Duodenal mucosa (tissue), 2 donors: ENCODE measurements around the gene EPB41L5.
A peak's percentile ranks its signal among the peaks of the same experiment; 100 is the strongest.
"Not testable (repeated sequence)": the region's sequence is repeated elsewhere in the genome, so short reads cannot be mapped to it uniquely, and the experiment has no call there.

ENCODE experiments used
- H3K27ac ChIP-seq: one replicate; pipeline ENCODE4 v1.7.0; 2013; ENCODE audit warnings: low read depth, low read length
- H3K27me3 ChIP-seq, 2 donors: one replicate each; pipeline ENCODE4 v1.7.0; 2013; ENCODE audit warnings: low read length in 2 of 2, control low read depth in 1 of 2; ENCODE audit not compliant: insufficient read depth in 2 of 2, control insufficient read depth in 1 of 2
- H3K36me3 ChIP-seq, 2 donors: one replicate each; pipeline ENCODE4 v1.7.0; 2013; ENCODE audit warnings: low read length in 2 of 2, control low read depth in 1 of 2; ENCODE audit not compliant: insufficient read depth in 2 of 2, control insufficient read depth in 1 of 2
- H3K4me1 ChIP-seq, 2 donors: one replicate each; pipeline ENCODE4 v1.7.0; 2013; ENCODE audit warnings: low read length in 2 of 2, control low read depth in 1 of 2; ENCODE audit not compliant: insufficient read depth in 2 of 2, control insufficient read depth in 1 of 2
- H3K4me3 ChIP-seq, 2 donors: one replicate each; pipeline ENCODE4 v1.7.0; 2013; ENCODE audit warnings: low read length in 2 of 2, low read depth in 1 of 2
- H3K9ac ChIP-seq, 2 donors: one replicate each; pipeline ENCODE4 v1.7.0; 2013; ENCODE audit warnings: low read length in 2 of 2, low read depth in 1 of 2
- H3K9me3 ChIP-seq, 2 donors: one replicate each; pipeline ENCODE4 v1.7.0; 2013; ENCODE audit warnings: low read length in 2 of 2, control low read depth in 1 of 2; ENCODE audit not compliant: control insufficient read depth in 1 of 2

Gene EPB41L5

DNA sequence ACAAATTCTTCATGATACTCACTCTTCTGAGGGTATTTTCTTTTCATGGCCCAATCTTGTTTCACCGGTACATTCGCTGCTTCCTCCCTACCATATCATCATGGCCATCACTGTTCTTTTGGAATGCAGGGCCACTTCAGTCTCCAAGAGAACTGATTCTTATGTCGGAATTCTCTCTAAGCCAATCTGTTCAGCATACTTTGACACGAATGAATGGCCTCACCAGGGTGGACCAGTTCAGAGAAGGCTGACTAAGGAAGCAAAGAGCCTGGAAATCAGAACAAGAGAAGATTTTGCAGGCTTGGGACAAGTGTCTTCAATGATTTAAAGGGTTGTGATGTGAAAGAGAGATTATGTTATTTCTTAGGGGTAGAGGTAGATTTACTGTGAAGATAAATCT is 5.0 kb upstream of the EPB41L5 start:
- H3K9me3 ChIP-seq = no peaks in the 10 kb centered on the region
- H3K4me1 ChIP-seq = peaks cover 4 to 6% of the 10 kb centered on the region in 2 donors
- H3K27ac ChIP-seq = no peak overlapping the region
- no peaks in the 10 kb centered on the region for H3K27me3 ChIP-seq
- H3K36me3 ChIP-seq = no peaks in the 10 kb centered on the region
- H3K9ac ChIP-seq = no peak overlapping the region
- no peak overlapping the region for H3K4me3 ChIP-seq

DNA sequence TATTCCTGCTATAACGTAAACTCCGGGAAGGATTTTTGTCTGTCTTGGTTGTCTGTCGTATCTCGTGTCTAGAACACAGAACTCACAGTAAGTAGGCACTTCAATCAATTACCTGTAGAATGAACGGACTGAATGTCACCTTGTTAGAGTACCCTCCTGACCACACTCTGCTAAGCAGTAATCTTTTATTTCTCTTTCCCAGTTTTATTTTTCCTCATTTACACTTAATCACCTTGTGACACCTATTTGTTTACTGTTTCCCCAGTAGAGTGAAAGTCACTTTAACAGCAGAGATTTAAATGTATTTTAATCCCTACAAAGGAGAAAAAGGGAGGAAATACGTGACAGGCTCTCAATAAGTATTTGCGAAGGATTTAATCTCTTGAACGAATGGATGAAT is 514 bp upstream of the EPB41L5 start:
- Histone ChIP-seq H3K27me3 (no peaks in the 10 kb centered on the region), H3K9me3 (no peaks in the 10 kb centered on the region), H3K4me1 (peaks cover 4 to 6% of the 10 kb centered on the region in 2 donors), H3K9ac (peak overlapping the region; percentile 28 to 78), H3K27ac (no peak overlapping the region), H3K36me3 (no peaks in the 10 kb centered on the region), H3K4me3 (peak overlapping the region; percentile 84 to 86)

DNA sequence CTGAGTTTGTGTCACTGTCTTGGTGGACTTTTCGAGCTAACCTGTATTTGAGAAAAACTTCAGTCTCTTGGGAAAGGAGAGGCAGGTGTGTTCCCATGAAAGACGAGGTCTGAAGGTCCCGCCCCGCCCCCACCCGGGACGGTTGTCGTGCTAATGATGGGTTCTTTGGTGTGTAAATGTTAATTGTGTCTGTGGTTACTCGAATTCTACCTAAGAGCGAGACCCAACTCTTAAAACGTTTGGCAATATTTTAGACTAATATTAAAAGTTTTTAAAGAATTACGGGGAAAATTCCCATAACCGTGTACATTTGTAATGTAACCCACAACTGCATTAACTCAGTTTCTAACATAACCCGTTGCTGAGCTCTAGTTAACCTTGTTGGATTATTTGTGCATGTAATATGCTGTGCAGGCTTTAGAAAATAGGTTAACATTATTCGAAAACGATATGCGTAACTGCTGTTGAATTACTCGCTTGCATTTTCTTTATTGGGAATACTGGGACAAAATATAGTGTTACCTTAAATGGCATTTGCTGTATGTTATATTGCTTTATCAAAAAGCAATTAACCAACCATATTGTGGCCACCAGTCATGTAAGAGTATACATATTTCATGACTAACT is 833 bp downstream of the EPB41L5 start:
- Histone ChIP-seq H3K27ac (peak overlapping the region; percentile 93), H3K9me3 (no peaks in the 10 kb centered on the region), H3K4me3 (peak overlapping the region; percentile 84 to 86), H3K4me1 (peaks cover 4 to 6% of the 10 kb centered on the region in 2 donors), H3K27me3 (no peaks in the 10 kb centered on the region), H3K36me3 (no peaks in the 10 kb centered on the region), H3K9ac (peak overlapping the region; percentile 72 to 78)

DNA sequence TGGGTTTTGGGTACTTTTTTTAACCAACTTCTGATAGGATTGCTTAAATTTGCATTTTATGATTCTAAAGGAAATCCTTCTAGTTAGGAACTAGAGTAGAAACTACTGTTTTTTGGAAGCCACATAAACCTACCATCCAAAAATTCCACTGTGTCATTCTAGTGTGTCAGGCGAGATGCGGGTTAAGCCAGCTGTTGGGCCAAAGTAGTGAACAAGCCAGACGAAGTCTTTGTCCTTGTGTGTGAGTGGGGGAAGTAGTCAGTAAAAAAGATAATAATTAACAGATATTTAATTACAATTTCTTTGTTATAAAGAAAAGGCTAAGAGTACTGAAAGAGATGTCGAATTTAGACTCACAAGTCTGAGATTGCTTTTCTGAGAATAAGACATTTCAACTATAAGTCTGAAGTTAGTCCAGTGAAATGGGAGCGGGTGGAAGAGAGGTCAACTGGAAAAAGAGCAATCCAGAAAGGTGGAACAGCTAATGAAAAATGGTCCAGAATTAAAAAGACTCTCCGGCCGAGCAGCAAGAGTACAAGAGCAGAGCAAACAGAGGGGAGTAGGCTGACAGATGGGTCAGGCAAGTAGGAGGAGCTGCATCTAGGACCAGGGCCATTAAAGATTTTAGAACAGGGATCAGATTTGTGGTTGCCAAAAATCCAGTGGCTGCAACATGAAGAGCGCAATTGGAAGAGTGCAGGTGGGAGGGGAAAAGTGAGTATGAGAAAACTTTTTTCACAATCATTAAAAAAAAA is 1.5 kb downstream of the EPB41L5 start:
- H3K4me1 ChIP-seq = peaks cover 4 to 6% of the 10 kb centered on the region in 2 donors
- no peak overlapping the region for H3K27ac ChIP-seq
- no peaks in the 10 kb centered on the region for H3K27me3 ChIP-seq
- H3K9me3 ChIP-seq = no peaks in the 10 kb centered on the region
- H3K9ac ChIP-seq = no peak overlapping the region
- peaks cover 0 to 5% of the 10 kb centered on the region in 2 donors for H3K36me3 ChIP-seq
- peak overlapping the region in 1 of 2 donors; percentile 86 for H3K4me3 ChIP-seq

DNA sequence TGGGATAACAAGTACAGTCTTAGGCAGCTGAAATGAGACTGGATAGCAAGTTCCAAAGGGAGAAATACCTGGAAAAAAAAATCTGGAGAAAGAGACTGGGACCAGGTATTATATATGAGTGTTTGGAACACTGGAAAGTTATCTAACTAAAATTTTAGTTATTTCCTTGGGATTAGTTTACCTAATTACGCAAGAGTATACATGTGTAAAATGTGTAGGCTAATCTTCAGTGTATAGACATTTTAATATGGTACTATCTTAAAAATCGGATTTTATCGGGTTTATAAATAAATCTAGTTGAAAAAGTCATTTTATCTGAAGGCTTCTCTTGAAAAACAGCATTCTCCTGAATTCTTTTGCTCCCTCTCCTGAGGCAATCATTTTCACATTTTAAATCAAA is 3.9 kb downstream of the EPB41L5 start:
- no peaks in the 10 kb centered on the region for H3K9me3 ChIP-seq
- no peak overlapping the region for H3K4me3 ChIP-seq

DNA sequence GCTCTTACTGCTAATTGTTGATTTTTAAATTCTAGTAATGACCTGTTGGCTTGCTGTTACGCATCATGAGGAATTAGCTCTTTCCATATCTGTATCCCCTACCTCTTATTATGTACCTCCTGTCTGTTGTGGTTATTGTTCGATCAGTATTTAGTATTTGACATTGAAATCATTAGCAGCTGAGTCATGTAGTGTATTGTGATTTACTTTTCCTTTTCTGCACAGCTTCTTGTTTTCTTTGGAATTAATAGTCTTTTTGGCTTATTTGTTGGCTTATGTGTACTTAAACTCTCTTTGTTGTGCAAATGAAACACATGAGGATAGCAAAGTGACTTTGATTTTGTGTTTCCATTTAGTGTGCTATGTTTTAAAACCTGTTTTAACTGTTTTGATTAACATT is 4.3 kb downstream of the EPB41L5 start:
- Histone ChIP-seq H3K4me3 (no peak overlapping the region), H3K9ac (no peak overlapping the region), H3K27ac (no peak overlapping the region), H3K4me1 (peaks cover 3 to 4% of the 10 kb centered on the region in 2 donors), H3K9me3 (no peaks in the 10 kb centered on the region), H3K27me3 (no peaks in the 10 kb centered on the region), H3K36me3 (peaks cover 0 to 5% of the 10 kb centered on the region in 2 donors)

More for the DNA sequence above, 3.9 kb downstream of the EPB41L5 start:
- peaks cover 0 to 5% of the 10 kb centered on the region in 2 donors for H3K36me3 ChIP-seq
- H3K27ac ChIP-seq = no peak overlapping the region
- H3K4me1 ChIP-seq = peaks cover 4 to 6% of the 10 kb centered on the region in 2 donors
- no peaks in the 10 kb centered on the region for H3K27me3 ChIP-seq
- no peak overlapping the region for H3K9ac ChIP-seq

DNA sequence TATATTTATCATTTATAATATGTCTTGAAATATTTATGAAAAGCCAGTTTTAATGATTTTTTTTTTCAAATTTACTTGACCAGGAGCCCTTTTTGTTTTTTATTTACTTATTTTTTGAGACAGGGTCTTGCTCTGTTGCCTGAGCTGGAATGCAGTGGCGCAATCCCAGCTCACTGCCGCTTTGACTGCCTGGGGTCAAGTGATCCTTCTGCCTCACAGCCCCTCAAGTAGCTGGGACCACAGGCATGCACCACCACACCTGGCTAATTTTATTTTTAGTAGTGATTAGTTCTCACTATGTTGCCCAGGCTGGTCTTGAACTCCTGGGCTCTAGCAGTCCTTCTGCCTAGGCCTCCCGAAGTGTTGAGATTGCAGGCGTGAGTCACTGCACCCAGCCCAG is 5.7 kb downstream of the EPB41L5 start:
- no peaks in the 10 kb centered on the region for H3K4me1 ChIP-seq
- no peaks in the 10 kb centered on the region for H3K27me3 ChIP-seq
- H3K9me3 ChIP-seq = no peaks in the 10 kb centered on the region
- no peak overlapping the region for H3K27ac ChIP-seq
- no peak overlapping the region for H3K4me3 ChIP-seq
- peaks cover 0 to 5% of the 10 kb centered on the region in 2 donors for H3K36me3 ChIP-seq
- no peak overlapping the region for H3K9ac ChIP-seq

DNA sequence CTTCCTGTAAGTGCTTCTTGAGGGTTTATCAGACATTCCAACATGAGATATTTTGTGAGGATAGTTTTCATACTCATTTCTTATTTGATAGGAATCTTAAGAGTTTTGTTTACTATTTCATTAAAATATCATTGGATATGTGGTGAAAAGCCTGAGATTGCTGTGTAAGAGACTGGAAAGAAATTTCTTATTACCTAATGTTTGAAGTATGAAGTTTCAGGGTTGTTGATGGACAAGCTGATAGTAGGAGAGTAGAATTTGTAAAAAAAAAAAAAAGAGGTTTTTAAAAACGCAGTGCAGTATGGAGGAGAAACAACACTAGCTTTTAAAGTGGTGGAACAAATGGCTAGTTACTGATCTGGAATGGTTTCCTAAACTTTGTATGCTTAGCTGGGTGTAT is 7.7 kb downstream of the EPB41L5 start:
- Histone ChIP-seq H3K27ac (no peak overlapping the region), H3K4me1 (no peaks in the 10 kb centered on the region), H3K36me3 (peaks cover 0 to 5% of the 10 kb centered on the region in 2 donors), H3K9ac (no peak overlapping the region), H3K4me3 (no peak overlapping the region), H3K9me3 (no peaks in the 10 kb centered on the region), H3K27me3 (no peaks in the 10 kb centered on the region)

DNA sequence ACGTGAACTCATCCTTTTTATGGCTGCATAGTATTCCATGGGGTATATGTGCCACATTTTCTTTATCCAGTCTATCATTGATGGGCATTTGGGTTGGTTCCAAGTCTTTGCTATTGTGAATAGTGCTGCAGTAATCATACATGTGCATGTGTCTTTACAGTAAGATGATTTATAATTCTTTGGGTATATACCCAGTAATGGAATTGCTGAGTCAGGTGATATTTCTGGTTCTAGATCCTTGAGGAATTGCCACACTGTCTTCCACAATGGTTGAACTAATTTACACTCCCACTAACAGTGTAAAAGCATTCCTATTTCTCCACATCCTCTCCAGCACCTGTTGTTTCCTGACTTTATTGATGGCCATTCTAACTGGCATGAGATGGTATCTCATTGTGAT is 9.6 kb downstream of the EPB41L5 start:
- not testable (repeated sequence) for H3K27me3 ChIP-seq, H3K4me1 ChIP-seq, H3K36me3 ChIP-seq, H3K4me3 ChIP-seq, H3K27ac ChIP-seq, H3K9me3 ChIP-seq, H3K9ac ChIP-seq

DNA sequence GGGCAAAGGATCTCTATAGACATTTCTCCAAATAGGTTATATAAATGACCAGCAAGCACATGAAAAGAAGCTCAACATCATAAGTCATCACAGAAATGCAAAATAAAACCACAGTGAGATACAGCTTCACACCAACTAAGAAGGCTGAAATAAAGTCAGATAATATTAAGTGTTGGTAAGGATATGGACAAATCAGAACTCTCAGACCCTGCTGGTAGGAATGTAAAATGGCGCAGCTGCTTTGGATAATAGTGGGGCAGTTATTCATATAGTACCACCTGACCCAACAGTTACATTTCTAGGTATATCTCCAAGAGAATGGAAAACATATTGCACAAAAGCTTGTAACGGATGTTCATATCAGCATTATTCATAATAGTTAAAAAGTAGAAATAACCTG is 14.0 kb downstream of the EPB41L5 start:
- no peak overlapping the region for H3K27ac ChIP-seq
- H3K9me3 ChIP-seq = no peaks in the 10 kb centered on the region
- H3K36me3 ChIP-seq = no peaks in the 10 kb centered on the region
- H3K27me3 ChIP-seq = no peaks in the 10 kb centered on the region
- H3K4me3 ChIP-seq = no peak overlapping the region
- H3K9ac ChIP-seq = no peak overlapping the region
- no peaks in the 10 kb centered on the region for H3K4me1 ChIP-seq
